ENCODE results near the gene DAAM2. TPM values are rescaled to one million over a fixed set of nuclear protein-coding genes. Genes with fewer than 3 reads are reported as not detected.
A peak's percentile ranks its signal among the peaks of the same experiment; 100 is the strongest.

DAAM2 gene
- total and polyA plus RNA-seq, 2 of the 8 experiments (the other 6 are each of a cell fraction or from before 2014, with no cell fraction given) = 1.5 to 2.9 TPM

GRCh38 chr6:39934131-39934757 lies 142.1 kb downstream of the DAAM2 start, which contains the start of gene MOCS1 (continued):
- TF ChIP-seq SP2 (IDR thresholded peaks at IDR 0.05; ENCODE audit: low read length) = no peak
- TF ChIP-seq CEBPB (IDR thresholded peaks at IDR 0.05; ENCODE audit: low read depth, low read length) = no peak
- peak; percentile 79 for TF ChIP-seq YY1 (IDR thresholded peaks at IDR 0.05; ENCODE audit: low read depth, low read length)
- TF ChIP-seq RBBP5 (IDR thresholded peaks at IDR 0.05; ENCODE audit: borderline replicate concordance, low read depth, low read length) = 0 out of 2 replicates have a peak, but pooled peaks have one; percentile 39
- 0 out of 2 replicates have a peak, but pooled peaks have one; percentile 23 for TF ChIP-seq E2F6 (IDR thresholded peaks at IDR 0.05)
- peak; percentile 66; the same call in 1 of the 2 replicates for TF ChIP-seq TBP (IDR thresholded peaks at IDR 0.05; ENCODE audit: low read depth, low read length)
- peak; percentile 81; the same call in 1 of the 2 replicates for TF ChIP-seq POLR2AphosphoS5 (IDR thresholded peaks at IDR 0.05; ENCODE audit: low read depth, low read length)
- peak; percentile 86 for TF ChIP-seq KDM4A (IDR thresholded peaks at IDR 0.05; ENCODE audit: low read depth, low read length, severe bottlenecking)
